ENCODE data around the gene FBXW4.

The FBXW4 gene

DNA sequence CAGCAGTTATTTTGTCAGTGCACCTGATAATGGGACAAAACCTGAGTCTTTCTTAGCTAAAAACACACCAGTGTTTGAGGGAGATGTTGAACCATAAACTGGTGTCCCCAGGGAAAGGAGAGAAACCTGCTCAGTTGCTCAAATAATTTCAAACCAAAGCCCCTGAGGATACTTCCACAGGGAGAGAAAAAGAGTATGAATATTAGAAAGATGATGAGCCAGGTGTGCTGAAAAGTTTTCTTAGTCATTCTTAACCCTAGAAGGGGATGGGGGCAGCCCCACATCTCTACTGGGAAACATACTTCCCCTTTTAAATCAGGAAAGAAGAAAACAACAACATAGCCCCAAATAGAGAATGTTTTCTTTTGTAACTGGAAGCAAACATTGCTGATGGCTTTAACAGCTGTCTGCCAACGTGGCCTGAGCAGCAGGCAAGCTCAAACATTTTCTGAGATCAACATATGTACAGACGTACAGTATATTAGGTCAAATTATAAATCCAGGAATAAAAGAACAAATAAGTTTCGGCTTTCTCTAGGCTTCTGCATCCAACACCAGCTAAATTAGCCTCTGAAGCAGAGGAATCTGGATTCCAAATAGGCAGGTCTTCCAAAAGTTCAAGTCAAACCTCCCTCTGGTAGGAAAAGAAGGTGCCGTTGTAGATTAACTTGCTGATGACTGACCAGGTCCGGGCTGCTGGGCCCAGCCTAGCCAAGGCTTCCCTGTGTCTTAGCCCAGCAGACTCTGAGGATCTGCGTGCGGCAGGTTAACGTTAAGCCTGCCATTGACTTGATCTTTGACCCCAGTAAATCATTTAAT, 30.5 kb upstream of the FBXW4 start:
- no peak overlapping the region for H3K4me3 ChIP-seq (ENCODE audit: low read depth, low read length)
- no peak for DNase-seq (ENCODE audit: low read depth, low spot score)
- TF ChIP-seq, protein P1, sequence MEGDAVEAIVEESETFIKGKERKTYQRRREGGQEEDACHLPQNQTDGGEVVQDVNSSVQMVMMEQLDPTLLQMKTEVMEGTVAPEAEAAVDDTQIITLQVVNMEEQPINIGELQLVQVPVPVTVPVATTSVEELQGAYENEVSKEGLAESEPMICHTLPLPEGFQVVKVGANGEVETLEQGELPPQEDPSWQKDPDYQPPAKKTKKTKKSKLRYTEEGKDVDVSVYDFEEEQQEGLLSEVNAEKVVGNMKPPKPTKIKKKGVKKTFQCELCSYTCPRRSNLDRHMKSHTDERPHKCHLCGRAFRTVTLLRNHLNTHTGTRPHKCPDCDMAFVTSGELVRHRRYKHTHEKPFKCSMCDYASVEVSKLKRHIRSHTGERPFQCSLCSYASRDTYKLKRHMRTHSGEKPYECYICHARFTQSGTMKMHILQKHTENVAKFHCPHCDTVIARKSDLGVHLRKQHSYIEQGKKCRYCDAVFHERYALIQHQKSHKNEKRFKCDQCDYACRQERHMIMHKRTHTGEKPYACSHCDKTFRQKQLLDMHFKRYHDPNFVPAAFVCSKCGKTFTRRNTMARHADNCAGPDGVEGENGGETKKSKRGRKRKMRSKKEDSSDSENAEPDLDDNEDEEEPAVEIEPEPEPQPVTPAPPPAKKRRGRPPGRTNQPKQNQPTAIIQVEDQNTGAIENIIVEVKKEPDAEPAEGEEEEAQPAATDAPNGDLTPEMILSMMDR (IDR thresholded peaks at IDR 0.05; ENCODE audit: insufficient read depth, low read length, missing control alignments), result no peak
- ChIA-PET POLR2A (no interaction called here), CTCF (interaction anchor here (0.8 to 1.3 kb wide), 2 partner anchors 15 to 511 kb away, joined by 3 read pairs; no protein-coding TSS in a partner anchor)

DNA sequence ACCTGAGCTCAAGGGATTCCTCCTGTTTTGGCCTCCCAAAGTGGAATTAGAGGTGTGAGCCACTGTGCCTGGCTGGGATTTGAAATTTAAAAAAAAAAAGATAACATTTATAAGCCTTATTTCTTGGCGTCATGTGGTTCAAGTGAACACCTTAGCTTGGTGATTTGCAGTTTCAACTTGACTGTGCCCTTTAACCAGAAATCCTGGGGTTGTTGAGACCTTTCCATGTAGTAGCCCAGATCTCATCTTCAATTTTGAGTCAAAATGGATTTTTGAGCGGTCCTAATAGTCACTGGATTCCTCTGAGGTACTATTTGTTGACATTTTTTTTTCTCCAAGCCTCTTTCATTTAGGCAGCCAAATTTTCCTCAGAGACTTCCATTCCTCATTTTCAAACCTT, 29.5 kb upstream of the FBXW4 start:
- ChIA-PET CTCF (no interaction called here), POLR2A (no interaction called here)
- DNase-seq (ENCODE audit: low read depth, low spot score), result no peak
- TF ChIP-seq, protein P1 (IDR thresholded peaks at IDR 0.05; ENCODE audit: insufficient read depth, low read length, missing control alignments), result no peak
- H3K4me3 ChIP-seq (ENCODE audit: low read depth, low read length), result no peak overlapping the region

DNA sequence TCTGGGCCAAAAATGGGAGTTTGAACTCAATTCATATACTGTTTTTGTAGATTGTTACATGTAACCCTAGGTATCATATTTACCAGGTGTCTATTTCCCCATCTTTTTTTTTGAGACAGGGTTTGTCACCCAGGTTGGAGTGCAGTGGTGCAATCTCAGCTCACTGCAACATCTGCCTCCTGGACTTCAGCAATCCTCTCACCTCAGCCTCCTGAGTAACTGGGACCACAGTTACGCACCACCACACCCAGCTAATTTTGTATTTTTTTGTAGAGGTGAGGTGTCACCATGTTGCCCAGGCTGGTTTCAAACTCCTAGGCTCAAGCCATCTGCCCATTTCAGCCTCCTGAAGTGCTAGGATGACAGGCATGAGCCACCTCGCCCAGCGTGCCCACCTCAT, 28.2 kb upstream of the FBXW4 start:
- no peak for DNase-seq (ENCODE audit: low read depth, low spot score)
- TF ChIP-seq, protein P1 (IDR thresholded peaks at IDR 0.05; ENCODE audit: insufficient read depth, low read length, missing control alignments), result no peak
- ChIA-PET POLR2A (no interaction called here), CTCF (interaction anchor here (1.2 kb wide), 1 partner anchor 509 kb away, joined by 3 read pairs; no protein-coding TSS in a partner anchor)
- no peak overlapping the region for H3K4me3 ChIP-seq (ENCODE audit: low read depth, low read length)

DNA sequence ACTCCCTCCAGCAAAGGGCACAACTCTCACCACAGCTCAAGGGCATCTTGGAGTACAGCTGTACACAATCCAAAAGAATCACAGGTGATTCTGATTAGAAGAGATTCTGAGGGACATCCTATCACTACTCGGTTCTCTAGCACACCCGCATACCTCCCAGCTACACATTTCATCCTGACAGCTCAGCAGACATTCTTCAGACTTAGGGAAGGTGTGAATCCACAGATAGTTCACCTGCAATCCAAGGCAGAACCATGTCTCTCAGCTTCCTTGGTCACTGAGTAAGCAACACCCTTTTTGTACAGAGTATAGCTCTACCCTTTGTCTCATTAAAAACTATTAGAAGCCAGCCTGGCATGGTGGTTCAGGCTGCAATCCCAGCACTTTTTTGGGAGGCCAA, 26.8 kb upstream of the FBXW4 start:
- H3K4me3 ChIP-seq (ENCODE audit: low read depth, low read length), result no peak overlapping the region
- no peak for DNase-seq (ENCODE audit: low read depth, low spot score)
- ChIA-PET POLR2A (no interaction called here), CTCF (no interaction called here)
- TF ChIP-seq, protein P1 (IDR thresholded peaks at IDR 0.05; ENCODE audit: insufficient read depth, low read length, missing control alignments), result no peak

DNA sequence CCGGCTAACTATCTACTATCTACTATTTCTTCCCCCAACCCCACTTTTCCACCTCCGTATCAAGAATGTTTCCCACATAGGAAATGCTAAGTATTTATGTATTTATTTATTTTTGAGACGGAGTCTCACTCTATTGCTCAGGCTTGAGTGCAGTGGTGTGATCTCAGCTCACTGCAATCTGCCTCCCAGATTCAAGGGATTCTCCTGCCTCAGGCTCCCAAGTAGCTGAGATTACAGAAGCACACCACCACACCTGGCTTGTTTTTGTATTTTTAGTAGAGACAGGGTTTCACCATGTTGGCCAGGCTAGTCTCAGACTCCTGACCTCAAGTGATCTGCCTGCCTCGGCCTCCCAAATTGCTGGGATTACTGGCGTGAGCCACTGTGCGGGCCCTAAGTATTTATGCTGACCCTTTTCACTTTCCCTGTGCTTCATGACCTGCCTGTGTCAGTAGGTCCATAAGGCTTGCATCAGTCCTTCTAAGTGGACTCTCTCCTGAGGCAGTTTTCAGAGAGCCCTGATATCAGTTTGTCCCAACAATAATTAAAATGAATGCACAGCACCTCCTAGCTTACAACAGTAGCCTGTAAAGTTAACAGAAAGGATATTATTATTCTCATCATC, 25.7 kb upstream of the FBXW4 start:
- DNase-seq (ENCODE audit: low read depth, low spot score), result no peak
- TF ChIP-seq, protein P1 (IDR thresholded peaks at IDR 0.05; ENCODE audit: insufficient read depth, low read length, missing control alignments), result no peak
- ChIA-PET POLR2A (no interaction called here), CTCF (no interaction called here)
- H3K4me3 ChIP-seq (ENCODE audit: low read depth, low read length), result no peak overlapping the region

DNA sequence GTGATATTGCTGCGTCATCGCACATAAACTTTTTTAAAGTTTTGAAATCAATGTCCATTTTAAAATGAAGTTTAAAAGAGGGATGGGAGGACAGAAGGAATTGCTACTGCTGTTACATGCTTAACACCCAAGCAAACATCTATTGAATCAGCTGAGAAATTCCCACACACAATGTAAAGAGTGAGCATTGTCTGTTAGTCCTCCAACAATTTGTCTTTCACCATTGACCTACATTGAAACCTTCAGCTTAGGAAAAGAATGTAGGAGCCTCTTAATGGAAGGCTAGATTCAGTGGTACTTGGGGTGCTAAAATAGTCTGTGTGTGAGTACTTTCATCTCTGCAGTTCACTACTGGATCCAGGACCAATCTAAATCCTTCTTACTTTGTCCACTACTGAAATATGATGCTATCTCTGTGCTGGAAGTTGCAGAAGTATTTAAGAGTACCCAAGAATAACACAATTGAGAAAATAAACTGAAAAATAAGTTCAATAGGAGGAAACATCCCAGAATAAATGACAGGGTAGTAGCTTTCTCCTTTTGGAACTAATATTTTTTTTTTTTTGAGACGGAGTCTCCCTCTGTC, 23.8 kb upstream of the FBXW4 start:
- ChIA-PET CTCF (interaction anchor here (1.4 kb wide), 1 partner anchor 8 kb away, joined by 3 read pairs; no protein-coding TSS in a partner anchor), POLR2A (no interaction called here)
- TF ChIP-seq, protein P1 (IDR thresholded peaks at IDR 0.05; ENCODE audit: insufficient read depth, low read length, missing control alignments), result no peak
- DNase-seq (ENCODE audit: low read depth, low spot score), result no peak
- no peak overlapping the region for H3K4me3 ChIP-seq (ENCODE audit: low read depth, low read length)
